ENCODE measurements around the gene SELPLG. TPM values are rescaled to one million over a fixed set of nuclear protein-coding genes. Genes with fewer than 3 reads are reported as not detected.
"Not testable (repeated sequence)": the region's sequence is repeated elsewhere in the genome, so short reads cannot be mapped to it uniquely, and the experiment has no call there.

Gene SELPLG
- polyA plus RNA-seq, 4 donors, result 2.2 to 4.7 (median 2.3) TPM

DNA sequence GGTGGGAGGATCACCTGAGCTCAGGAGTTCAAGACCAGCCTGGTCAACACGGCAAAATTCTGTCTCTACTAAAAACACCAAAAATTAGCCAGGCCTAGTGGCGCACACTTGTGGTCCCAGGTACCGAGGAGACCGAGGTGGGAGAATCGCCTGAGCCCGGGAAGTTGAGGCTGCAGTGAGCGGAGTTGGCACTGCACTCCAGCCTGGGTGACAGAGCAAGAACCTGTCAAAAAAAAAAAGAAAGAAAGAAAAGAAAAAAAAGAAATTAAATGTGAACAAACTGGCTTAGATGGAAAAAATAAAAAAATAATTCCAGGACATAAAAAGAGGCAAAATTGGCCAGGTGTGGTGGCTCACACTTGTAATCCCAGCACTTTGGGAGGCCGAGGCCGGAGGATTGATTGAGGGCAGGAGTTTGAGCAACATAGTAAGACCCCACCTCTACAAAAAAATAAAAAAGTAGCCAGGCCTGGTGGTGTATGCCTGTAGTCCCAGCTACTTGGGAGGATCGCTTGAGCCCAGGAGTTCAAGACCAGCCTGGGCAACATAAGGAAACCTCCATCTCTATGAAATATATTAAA is 39.3 kb downstream of the SELPLG start:
- no peak for DNase-seq (ENCODE audit: low read depth in 4 of 4, low spot score in 3 of 4)

DNA sequence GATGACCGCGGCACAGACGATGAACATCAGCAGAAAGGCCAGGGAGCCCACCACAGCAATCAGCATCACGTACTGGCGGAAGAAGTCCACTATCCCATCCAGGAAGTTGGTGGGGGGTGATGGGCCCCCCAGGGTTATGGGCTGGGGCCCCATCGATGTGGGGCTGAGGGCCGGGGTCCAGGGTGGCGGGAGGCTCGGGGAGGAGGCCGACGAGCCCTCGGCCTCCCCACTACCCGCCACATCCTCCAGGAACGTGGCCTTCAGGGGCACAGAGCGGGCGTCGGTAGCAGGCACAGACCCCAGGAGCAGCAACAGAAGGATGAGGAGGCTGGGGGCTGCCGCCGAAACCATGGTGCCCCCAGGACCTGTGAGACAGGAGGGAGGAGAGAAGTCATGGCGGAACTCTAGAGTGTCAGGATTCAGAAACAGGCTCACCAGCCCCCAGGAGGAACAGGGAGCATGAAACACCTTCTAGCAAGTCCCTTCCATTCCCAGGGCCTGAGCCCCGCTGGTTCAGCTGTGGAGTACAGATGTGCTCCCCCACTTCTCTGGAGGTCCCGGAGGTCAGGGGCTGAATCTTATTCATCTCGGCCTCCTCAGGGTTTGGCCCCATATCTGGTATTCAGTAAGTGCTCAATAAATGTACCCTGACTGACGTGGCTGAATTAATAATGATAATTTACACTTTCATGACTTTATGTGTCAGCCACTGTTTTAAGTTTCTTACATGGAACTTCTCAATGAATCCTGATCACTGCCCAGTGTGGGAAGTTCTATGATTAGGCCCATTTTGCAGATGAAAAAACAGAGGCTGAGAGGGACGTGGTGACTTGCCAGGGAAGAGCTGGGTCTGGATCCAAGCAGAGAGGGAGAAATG is 41.4 kb downstream of the SELPLG start:
- no peak for DNase-seq (ENCODE audit: low read depth in 4 of 4, low spot score in 3 of 4)

DNA sequence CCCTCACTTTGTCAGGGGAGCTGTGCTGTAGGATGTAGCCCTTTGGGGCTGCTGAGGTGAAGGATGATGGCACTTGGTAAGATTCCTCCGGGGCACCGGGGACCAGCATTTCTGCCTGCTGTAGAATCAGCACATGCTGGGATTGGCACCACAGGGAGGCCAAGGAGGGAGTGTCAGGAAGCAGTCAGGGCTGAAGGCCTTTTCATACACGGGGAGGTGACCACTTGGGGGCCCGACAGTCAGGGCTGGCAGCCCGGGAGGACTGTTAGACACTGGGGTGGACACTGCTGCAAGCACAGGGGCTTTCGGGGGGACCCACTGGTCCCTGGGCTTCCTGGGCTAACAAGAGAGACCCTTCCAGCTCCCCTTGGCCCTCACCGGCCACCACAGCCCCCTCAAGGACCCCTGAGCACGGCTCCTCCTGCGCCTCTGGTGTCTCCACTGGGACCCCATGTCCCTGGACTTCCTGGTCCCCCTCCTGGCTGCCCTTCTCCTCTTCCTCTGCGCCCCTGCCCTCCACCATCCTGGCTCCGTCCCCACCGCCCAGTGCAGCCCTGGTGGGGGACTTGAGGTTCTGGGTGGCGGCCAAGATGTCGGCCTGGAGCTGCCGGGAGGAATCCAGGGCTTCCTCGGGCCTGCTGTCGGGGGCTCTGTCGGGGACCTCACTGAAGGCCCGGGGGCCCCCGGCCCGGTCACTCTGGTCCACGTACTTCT is 42.3 kb downstream of the SELPLG start:
- DNase-seq (ENCODE audit: low read depth in 4 of 4, low spot score in 3 of 4), result no peak

DNA sequence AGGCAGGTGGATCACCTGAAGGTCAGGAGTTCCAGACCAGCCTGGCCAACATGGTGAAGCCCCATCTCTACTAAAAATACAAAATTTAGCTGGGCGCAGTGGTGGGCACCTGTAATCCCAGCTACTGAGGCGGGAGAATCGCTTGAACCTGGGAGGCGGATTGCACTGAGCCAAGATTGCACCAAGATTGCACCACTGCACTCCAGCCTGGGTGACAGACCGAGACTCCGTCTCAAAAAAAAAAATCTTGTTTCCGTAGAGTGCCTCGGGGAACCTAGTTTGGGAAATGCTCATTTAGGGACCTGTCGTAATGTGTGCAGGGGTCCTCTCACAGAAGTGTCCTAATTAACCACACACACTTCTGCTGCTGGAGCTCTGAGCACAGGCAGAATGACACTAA is 43.2 kb downstream of the SELPLG start:
- not testable (repeated sequence) for DNase-seq (ENCODE audit: low read depth in 4 of 4, low spot score in 3 of 4)

DNA sequence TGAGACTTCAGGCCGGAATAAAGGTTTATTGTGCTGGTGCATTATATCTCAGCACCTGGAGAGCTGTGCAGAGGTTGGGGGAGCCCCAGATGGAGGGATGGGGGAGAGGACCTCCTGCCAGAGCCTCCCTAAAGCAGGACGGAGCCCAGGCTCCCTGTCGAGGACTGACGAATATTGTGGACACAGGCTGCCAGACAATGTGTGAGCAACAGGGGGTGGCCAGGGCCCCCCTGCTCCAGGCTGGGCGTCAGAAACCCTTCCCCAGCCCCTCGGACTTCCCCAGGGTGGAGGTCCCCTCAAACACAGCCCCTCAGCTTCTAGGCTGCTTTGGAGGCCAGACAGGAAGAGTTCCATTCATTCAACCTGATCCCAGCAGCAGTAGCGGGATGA is 43.9 kb downstream of the SELPLG start:
- no peak for DNase-seq (ENCODE audit: low read depth in 4 of 4, low spot score in 3 of 4)

DNA sequence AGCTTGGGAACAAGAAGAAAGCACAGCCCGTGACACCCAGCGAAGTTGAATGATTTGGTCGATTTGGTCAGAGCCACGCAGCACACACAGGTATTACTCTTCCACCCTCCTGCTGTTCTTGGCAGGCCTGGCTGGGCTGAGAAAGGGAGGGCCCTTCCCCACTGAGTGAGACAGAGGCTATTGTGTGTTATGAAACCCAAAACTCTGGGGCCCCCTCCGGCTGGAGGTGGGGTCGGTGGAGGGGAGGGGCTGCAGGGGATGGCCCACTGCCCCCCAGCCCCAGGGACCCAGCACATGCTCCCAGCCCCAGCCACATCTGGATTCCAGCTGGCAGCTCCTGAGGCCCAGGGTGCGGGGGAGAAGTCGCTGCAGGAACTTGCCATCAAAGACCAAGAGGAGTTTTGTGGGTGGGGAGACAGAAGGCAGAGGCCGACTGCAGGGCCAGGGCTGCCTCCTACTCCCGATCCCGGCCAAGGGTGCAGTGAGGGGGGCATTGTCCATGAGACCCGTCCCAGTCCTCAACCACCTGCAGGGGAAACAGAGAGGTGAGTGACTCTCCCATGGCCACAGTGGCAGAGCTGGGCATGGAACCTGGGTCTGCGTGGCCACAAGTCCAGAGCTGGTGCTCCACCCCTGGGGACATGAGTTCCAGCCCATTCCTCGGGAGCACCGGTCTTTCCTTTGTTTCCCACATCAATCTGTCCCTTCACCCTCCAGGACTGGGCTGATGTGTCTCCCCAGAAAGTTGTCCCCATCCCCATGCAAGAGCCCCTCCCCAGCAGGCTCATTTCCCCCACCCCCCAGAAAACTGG is 44.5 kb downstream of the SELPLG start:
- peak in 2 of 4 donors; percentile 44 to 45 for DNase-seq (ENCODE audit: low read depth in 4 of 4, low spot score in 3 of 4)

DNA sequence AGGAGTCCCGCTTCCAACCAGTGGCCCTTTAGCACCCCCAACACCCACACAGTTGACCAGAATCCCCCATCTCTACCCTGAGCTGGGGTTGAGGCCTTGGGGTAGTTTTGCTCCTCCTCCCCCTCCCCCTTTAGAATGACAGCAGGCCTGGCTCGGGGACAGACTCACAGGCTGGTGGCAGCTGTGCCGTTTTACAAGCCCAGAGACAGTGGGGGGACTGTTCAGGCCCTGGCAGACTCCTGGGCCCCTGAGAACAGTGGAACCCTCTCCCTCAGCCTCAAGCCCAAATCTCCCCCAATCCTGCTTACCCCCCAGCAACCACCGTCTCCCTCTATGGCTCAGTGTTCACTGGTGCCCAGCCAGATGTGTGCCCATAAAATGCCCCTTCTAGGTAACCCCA is 45.9 kb downstream of the SELPLG start:
- no peak for DNase-seq (ENCODE audit: low read depth in 4 of 4, low spot score in 3 of 4)

DNA sequence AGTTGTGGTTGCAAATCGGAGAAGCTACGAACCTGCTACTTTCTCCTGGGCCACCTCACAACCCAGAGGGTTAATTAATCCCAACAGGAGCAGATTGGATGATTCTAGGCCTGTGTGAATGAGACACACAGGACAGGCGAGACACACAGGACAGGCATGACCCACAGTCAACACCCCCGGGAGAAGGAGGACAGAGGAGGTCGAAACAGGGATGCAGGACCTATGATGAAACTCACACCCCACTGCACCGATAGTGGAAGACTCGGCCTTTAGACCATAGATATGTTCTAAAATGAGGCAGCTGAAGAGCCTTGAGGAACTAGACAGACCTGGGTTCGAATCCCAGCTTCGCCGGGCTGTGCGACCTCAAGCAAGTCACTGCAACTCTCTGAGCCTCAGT is 47.4 kb downstream of the SELPLG start:
- no peak for DNase-seq (ENCODE audit: low read depth in 4 of 4, low spot score in 3 of 4)

DNA sequence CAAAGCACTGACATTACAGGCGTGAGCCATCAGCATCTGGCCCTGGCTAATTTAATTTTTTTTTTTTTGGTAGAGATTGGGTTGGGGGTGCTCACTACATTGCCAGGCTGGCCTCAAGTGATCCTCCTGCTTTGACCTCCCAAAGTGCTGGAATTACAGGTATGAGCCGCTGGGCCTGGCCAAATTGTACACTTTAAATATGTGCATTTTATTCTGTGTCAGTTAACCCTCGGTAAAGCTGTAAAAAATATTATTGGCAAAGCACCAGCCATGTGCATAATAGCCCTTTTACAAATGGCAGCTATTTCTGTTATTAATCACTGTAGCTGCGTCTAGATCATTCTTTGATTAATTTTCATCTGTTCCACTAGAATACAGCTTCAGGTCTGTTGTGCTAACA is 47.8 kb downstream of the SELPLG start:
- DNase-seq (ENCODE audit: low read depth in 4 of 4, low spot score in 3 of 4), result no peak

DNA sequence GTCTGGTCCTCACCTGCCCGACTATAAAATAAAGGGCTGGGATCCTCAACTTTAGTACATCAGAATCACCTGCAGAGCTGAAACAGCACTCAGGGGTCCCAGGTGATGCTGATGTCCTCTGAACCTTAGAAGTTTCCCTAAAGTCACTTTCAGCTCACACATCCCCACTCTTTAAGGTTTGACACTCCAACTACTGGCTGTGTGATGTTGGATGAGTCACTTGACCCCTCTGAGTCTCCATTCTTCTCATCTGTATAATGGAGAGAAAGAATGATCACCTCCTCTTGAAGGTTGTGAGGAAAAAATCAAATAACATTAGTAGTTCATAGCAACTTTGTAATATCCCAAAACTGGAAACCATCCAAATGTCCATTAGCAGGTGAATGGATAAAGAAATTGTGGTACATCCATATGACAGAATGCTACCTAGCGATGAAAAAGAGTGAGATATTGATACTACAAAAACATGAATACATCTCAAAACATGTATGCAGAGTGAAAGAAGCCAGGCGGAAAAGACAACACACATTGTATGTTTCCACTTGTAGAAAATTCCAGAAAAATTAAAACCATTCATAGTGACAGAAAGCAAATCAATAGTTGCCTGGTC is 49.1 kb downstream of the SELPLG start:
- DNase-seq (ENCODE audit: low read depth in 4 of 4, low spot score in 3 of 4), result no peak

DNA sequence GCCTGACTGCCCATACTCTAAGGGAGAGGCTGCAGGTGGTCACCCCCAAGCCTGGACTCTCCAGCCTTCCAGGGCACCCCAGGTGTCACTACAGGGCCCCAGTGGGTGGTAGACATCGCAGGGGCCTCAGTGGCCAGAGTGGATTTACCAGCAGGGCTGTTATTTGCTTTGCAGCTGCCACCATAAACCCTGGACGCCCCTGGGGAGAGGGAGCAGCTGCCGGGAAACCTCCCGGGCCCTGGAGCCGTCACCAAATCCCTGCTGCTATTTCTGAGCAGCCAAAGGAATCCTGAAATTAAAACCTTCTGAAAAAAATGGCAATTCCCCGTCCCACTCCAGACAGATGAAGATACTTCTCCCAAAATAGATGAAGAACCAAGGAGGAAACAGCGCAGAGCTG is 49.7 kb downstream of the SELPLG start:
- DNase-seq (ENCODE audit: low read depth in 4 of 4, low spot score in 3 of 4), result no peak

DNA sequence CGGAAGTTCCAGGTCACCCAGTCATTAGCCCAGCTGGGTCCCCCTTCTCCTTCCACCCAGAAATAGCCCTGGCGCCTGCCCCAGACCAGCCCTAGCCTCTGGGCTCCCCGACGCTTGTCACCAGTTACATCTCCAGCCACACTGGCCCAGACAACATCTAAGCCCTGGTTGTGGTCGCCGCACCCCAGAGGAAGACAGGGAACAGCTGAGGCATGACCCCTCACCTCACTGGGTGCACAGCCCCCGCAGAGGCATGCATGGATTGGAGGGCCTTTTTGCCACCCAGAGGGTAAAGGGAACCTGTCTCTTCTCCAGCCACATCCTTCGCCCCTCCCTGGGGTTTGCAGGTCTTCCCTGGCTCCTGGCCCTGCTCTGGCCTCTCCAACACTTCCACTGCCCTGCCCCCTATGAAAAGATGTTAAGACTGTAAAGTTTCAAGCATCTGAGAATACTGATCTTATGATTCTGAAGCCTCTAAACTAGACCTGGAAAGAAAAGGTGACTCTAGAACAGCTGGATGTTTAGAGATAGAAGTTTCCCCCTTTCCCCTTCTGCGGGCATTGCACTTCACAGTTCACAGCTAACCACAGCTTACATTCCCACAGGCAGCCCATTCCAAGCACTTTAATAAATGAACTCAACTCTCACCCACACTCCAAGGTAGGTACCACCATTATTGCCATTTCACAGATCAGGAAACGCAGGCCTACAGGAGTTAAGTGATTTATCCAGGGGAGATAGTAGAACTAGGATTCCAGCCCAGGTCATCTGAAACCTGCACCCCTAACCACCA is 50.5 kb downstream of the SELPLG start:
- no peak for DNase-seq (ENCODE audit: low read depth in 4 of 4, low spot score in 3 of 4)

DNA sequence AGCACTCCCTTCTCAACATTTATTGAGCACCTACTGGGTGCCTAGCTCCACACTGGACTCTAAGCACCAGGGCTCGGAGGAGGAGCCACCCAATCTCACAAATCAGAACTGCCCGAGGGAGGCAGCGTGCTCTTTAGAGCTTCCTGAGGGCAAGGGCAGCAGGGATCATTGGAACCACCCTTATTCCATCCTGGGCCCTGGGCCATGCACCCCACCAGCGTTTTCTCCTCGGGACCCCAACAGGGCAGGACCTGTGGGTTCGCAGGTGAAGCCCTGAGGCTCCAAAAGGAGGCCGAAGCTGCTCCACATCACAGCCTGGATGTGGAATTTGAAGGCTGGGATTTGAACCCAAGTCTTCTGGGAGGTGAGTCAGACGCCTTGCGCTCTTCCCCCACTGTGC is 51.2 kb downstream of the SELPLG start:
- DNase-seq (ENCODE audit: low read depth in 4 of 4, low spot score in 3 of 4), result no peak

DNA sequence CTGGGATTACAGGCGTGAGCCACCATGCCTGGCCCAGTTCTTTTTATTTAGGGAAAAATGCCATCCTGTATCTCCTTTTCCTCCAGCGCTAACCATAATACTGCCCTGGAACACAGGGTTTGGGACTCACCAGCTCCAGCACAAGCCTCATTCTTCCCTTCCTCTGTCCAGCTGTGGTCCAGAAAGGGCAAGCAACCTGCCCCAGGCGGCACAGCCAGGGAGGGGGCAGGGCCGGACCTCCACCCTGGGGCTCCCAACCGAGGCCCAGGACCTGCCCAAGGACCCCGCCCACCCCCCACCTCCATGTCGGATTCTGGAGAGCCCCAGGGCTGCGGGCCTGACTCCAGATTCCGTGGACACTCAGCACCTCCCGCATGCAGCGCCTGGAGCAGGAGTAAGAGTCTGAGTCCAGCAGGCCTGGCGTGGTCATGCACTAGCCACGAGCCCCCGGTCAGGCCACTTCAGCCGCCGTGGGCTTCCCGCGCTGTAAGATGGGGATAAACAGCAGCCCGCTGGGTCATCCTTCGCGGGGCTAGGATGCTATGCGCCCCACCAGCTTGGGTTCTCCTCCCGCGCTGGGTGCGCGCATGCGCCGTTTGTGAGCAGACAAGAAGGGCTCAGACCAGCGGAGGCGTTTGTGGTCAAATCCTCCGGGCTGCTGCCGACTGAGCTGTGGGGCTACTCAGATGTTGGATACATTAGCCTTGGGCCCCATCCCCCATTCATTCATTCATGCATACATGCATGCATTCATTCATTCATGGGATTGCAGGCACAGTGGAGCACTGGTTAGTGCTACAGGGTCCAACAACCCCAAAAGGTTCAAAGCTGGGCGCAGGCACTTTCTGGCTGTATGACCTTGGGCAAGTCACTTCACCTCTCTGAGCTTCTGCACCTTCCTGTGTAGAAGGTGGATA is 52.1 kb downstream of the SELPLG start:
- no peak for DNase-seq (ENCODE audit: low read depth in 4 of 4, low spot score in 3 of 4)

DNA sequence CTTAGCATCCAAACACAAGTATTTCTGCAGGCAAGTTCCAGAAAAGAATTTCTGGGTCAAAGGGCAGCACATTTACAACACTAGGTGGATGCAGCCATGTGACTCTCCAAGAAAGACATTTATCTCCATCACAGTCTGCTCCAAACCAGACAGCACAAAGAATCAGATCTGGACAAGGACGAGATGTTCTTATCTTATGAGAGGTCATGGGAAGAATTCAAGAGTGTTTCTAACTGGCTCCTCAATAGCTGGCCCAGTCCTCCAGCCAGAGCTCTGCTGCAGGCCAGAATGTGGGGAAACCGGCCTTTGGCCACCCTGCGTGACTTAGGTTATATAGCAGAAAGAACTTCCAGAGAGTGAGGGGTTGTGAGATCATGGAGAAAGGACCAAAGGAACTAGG is 53.2 kb downstream of the SELPLG start:
- DNase-seq (ENCODE audit: low read depth in 4 of 4, low spot score in 3 of 4), result no peak

DNA sequence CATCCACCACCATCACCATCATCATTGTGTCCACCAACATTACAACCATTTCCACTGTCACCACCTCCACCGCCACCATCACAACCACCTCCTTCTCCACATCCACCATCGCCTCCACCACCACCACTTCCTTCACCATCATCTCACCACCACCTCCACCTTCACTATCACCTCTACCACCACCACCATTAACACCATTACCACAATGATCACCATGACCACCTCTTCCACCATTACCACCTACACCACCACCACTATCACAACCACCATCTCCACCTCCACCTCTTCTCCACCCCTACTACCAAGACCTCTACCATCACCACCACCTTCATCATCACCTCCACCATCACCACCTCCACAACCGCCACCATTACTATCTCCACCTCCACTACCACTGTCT is 54.9 kb downstream of the SELPLG start:
- no peak for DNase-seq (ENCODE audit: low read depth in 4 of 4, low spot score in 3 of 4)

DNA sequence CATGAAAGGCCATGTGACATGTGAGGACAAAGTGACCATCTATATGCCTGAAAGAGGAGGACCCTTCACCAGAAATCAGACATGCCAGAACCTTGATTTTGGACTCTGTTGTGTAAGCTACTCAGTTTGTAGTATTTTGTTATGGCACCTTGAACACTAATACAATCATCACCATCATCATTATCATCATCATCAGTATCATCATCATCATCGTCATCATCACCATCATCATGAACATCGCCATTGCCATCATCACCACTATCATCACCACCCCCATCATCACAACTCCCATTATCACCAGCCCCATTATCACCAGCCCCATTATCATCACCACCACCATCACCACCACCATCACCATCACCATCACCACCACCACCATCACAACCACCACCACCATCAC is 55.4 kb downstream of the SELPLG start:
- DNase-seq (ENCODE audit: low read depth in 4 of 4, low spot score in 3 of 4), result no peak

DNA sequence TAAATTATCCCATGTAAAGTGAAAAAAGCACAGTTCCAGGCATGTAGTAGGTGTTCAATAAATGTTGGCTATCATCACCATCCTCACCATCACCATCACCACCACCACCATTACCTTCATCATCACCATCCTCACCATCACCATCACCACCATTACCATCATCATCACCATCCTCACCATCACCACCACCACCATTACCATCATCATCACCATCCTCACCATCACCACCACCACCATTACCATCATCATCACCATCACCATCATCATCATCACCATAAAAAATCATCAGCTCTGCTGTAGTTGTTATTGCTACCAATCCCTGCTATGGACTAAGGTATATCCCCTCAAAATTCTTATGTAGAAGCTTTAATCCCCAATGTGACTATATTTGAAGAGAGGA is 56.2 kb downstream of the SELPLG start:
- no peak for DNase-seq (ENCODE audit: low read depth in 4 of 4, low spot score in 3 of 4)

Data from left renal pelvis (tissue), 4 donors.